Mesothelial cell of epicardium (in vitro differentiated cells): ENCODE results near the gene SAA4. TPM values are rescaled to one million over a fixed set of nuclear protein-coding genes. Genes with fewer than 3 reads are reported as not detected.
"Not testable (repeated sequence)": the region's sequence is repeated elsewhere in the genome, so short reads cannot be mapped to it uniquely, and the experiment has no call there.

Experiments used
- DNase-seq, 2 experiments: peaks; one replicate each; pipeline ENCODE4 v3.0.0; 2021; ENCODE audit warnings: low spot score in 2 of 2; ENCODE audit not compliant: unreplicated experiment in 2 of 2
- H3K27ac Mint-ChIP-seq: 2 replicates; pipeline ENCODE4 v1.8.0; 2021; ENCODE audit warnings: mixed read lengths
- H3K27me3 Mint-ChIP-seq: 2 replicates; pipeline ENCODE4 v1.8.0; 2021; ENCODE audit warnings: low read depth, mixed read lengths
- H3K36me3 Mint-ChIP-seq: 2 replicates; pipeline ENCODE4 v1.8.0; 2021; ENCODE audit warnings: mixed read lengths
- H3K4me1 Mint-ChIP-seq: 2 replicates; pipeline ENCODE4 v1.8.0; 2021; ENCODE audit warnings: mixed read lengths
- H3K4me3 Mint-ChIP-seq: 2 replicates; pipeline ENCODE4 v1.8.0; 2021; ENCODE audit warnings: mild to moderate bottlenecking, moderate library complexity, mixed read lengths
- H3K9me3 Mint-ChIP-seq: 2 replicates; pipeline ENCODE4 v1.8.0; 2021; ENCODE audit warnings: mixed read lengths
- total RNA-seq: library from RNA; stranded (reverse); gene quantifications from 3 replicates; pipeline ENCODE4 v1.2.1, GENCODE V29; 2021
- TF ChIP-seq, protein P1 (sequence below): fragments of 200-600 bp; sonication (generic); IDR thresholded peaks from one replicate; pipeline ENCODE4 v1.5.0; 2021; ENCODE audit warnings: antibody characterized with exemption; ENCODE audit not compliant: unreplicated experiment

Gene SAA4
- total RNA-seq, 1 donor from 2014 or later = not detected

DNA sequence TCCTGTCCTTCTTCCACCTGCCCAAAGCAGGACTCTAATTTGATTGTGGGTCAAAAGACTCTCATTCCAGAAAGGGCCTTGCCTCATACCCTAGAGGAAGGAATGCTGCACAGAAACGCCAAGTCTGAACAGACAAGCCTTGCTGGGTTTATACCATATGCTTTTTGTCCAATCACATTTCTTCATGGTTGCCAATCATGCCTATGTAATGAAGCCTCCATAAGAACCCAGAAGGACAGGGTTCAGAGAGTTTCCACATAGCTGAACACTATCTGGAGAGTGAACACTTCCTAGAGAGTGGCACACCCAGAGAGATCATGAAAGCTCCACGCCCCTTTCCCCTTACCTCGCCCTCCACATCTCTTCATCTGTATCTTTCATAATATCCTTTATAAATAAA is 16.6 kb upstream of the SAA4 start:
- Mint-ChIP-seq H3K27me3 (no peaks in the 10 kb centered on the region), H3K9me3 (no peaks in the 10 kb centered on the region), H3K4me3 (no peak overlapping the region), H3K36me3 (no peaks in the 10 kb centered on the region), H3K27ac (no peak overlapping the region), H3K4me1 (no peaks in the 10 kb centered on the region)
- DNase-seq = no peak
- TF ChIP-seq, protein P1, sequence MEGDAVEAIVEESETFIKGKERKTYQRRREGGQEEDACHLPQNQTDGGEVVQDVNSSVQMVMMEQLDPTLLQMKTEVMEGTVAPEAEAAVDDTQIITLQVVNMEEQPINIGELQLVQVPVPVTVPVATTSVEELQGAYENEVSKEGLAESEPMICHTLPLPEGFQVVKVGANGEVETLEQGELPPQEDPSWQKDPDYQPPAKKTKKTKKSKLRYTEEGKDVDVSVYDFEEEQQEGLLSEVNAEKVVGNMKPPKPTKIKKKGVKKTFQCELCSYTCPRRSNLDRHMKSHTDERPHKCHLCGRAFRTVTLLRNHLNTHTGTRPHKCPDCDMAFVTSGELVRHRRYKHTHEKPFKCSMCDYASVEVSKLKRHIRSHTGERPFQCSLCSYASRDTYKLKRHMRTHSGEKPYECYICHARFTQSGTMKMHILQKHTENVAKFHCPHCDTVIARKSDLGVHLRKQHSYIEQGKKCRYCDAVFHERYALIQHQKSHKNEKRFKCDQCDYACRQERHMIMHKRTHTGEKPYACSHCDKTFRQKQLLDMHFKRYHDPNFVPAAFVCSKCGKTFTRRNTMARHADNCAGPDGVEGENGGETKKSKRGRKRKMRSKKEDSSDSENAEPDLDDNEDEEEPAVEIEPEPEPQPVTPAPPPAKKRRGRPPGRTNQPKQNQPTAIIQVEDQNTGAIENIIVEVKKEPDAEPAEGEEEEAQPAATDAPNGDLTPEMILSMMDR = no peak

DNA sequence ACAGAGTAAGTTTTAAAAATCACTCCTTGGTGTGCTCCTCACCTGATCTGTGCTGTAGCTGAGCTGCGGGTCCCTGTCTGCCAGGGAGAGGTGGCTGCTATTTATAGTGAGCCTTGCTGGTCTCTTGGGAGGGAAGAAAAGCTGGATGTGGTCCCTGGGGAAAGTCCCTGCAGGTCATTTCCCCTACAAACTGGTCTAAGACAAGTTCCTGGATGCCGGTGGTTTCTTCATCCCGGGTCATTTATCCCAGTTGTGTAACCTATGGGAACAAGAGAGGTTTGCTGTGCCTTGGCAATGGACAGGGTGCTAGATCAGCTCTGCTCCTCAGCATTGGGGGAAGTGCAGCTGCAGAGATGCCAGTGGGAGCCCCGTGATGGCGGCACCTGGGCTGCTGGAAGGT is 12.0 kb upstream of the SAA4 start, which contains the start of gene SAA2:
Gene SAA2 (minus strand): TSS at position 108 of the 400 bp plus-strand sequence. CDS start 657 bp downstream, outside the sequence.
- TF ChIP-seq, protein P1 = no peak
- Mint-ChIP-seq H3K4me1 (no peaks in the 10 kb centered on the region), H3K9me3 (peaks cover 5% of the 10 kb centered on the region), H3K36me3 (no peaks in the 10 kb centered on the region), H3K27me3 (no peaks in the 10 kb centered on the region), H3K27ac (no peak within 1 kb of the TSS), H3K4me3 (no peak within 1 kb of the TSS)
- DNase-seq = no peak

DNA sequence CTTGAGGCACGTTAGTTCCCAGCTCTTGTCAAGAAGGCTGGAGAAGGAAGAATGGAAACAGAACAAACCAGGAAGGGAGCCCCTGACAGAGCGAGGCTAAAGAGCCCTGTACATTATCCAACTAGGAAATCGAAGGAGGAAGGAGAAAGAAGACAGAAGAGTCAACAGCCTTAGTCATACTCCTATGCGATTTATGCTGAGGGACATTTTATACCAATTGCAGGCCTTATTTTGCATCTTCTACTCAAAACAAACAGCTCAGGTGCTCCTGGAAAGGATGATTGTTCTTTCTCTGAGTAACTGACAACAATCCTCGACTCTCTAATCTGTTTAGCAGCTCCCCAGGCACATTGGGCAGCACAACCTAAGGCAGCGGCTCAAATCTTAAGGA is 10.6 kb upstream of the SAA4 start:
- H3K4me1 Mint-ChIP-seq, DNase-seq, H3K4me3 Mint-ChIP-seq, H3K27me3 Mint-ChIP-seq, H3K36me3 Mint-ChIP-seq, H3K9me3 Mint-ChIP-seq, H3K27ac Mint-ChIP-seq: not testable (repeated sequence)

DNA sequence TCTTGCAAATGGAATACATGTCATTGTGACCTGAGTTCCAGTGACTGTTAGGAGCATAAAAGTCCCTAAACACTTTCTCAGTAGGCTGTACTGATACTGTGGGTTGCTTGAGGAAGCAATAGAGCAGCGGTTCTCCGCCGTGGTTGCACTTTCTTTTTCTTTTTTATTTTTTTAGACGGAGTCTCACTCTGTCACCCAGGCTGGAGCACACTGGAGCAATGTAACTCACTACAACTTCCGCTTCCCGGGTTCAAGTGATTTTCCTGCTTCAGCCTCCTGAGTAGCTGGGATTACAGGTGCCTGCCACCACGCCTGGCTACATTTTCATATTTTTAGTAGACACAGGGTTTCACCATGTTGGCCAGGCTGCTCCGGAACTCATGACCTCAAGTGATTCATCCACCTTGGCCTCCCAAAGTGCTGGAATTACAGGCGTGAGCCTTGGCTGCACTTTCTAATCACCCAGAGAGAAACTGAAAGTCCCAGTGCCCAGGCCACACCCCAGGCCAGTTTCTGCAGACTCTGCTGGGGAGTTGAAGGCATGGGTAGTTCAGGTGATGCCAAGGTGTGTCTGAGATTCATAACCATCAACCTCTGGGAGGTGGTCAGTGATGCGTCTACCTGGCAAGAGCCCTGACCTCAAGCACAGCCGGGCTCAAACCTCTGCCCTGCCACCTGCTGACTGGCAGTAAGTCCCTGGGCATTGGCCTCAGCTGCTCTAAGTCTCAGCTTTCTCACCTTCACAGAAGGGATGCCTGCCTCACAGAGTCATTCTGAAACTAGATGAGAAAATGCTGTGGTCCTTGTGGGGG is 10.0 kb upstream of the SAA4 start:
- not testable (repeated sequence) for H3K4me1 Mint-ChIP-seq, H3K27me3 Mint-ChIP-seq, H3K36me3 Mint-ChIP-seq, H3K27ac Mint-ChIP-seq, DNase-seq, H3K4me3 Mint-ChIP-seq, H3K9me3 Mint-ChIP-seq

DNA sequence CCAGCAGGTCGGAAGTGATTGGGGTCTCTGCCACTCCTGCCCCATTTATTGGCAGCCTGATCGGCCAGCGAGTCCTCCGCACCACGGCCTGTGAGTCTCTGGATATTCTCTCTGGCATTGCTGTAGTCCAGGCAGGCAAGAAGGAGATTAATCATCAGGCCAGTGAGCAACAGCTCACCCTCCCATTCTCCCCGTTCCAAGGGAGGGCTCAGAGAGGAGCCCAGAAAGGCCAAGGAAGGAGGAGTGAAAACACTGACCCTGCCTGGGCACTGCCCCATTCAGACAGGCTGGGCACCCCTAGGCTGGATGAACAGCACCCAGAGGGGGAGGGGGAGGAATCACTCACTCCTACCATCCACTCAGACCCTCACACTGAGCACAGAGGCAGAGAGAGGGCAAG is 8.8 kb upstream of the SAA4 start:
- TF ChIP-seq, protein P1 = no peak
- Mint-ChIP-seq H3K27me3 (peaks cover 8% of the 10 kb centered on the region), H3K36me3 (no peaks in the 10 kb centered on the region), H3K27ac (no peak overlapping the region), H3K4me1 (no peaks in the 10 kb centered on the region), H3K4me3 (no peak overlapping the region), H3K9me3 (peaks cover 9% of the 10 kb centered on the region)
- no peak for DNase-seq

DNA sequence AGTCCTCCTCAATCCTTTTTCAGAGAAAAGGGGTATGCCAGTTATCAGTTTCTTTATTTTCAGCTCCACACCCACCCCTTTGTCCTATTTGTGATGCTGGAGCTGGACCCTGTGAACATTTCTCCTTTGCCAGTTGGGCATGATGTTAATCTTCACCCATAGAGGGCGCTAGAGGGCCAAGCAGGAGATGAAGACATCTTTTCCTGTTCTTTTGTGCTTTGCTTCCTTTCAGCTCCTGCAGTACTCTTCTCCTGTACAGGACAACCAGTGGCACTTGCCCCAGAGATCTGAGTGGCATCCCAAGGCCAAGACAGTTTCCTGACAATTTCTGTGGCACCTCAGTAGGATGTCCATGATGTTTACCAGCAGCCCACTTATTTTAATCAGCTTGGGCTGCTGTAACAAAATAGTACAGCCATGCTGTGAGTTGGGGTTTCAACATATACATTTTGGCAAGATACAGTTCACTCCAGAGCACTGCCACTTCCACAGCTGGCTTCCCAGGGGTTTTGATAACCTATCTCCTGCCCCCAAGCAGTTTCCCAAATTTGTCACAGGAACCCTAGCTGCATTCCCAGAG is 7.3 kb upstream of the SAA4 start:
- peaks cover 9% of the 10 kb centered on the region for H3K9me3 Mint-ChIP-seq
- no peak for DNase-seq
- H3K4me3 Mint-ChIP-seq = no peak overlapping the region
- TF ChIP-seq, protein P1 = peak; percentile 73
- H3K36me3 Mint-ChIP-seq = no peaks in the 10 kb centered on the region
- no peaks in the 10 kb centered on the region for H3K4me1 Mint-ChIP-seq
- peaks cover 19% of the 10 kb centered on the region for H3K27me3 Mint-ChIP-seq
- no peak overlapping the region for H3K27ac Mint-ChIP-seq
